A549 (cell line): ENCODE data around the gene KCNQ2.

ENCODE experiments used
- BHLHE40 ChIP-seq: IDR thresholded peaks from 2 replicates; pipeline ENCODE4 v1.6.1; 2012; ENCODE audit warnings: low read depth, low read length, inconsistent platforms
- CHD2 ChIP-seq: fragments of 150-350 bp; IDR thresholded peaks from 2 replicates; pipeline ENCODE4 v1.6.1; 2014; ENCODE audit warnings: low read length; ENCODE audit not compliant: partially characterized antibody
- ESRRA ChIP-seq: fragments of 150-350 bp; IDR thresholded peaks from 2 replicates; pipeline ENCODE4 v1.6.1; 2014; ENCODE audit warnings: mild to moderate bottlenecking, low read length, borderline replicate concordance
- FOSL2 ChIP-seq, 2 experiments: fragments of 450-650 bp in 1 of 2; fragments of >200 bp in 1 of 2; sonication (Bioruptor Twin) in 1 of 2; formaldehyde crosslinking; IDR thresholded peaks; 2 replicates each; pipeline versions ENCODE4 v1.5.0 to v1.6.1; 2016 to 2020; ENCODE audit warnings: mild to moderate bottlenecking in 1 of 2, moderate library complexity in 1 of 2
- GATA3 ChIP-seq: IDR thresholded peaks from 2 replicates; pipeline ENCODE4 v1.6.1; 2012; ENCODE audit warnings: borderline replicate concordance
- HOXA7 ChIP-seq: fragments of 250-450 bp; sonication (Bioruptor Pico); IDR thresholded peaks from 2 replicates; pipeline ENCODE4 v1.5.0; 2020; ENCODE audit warnings: mild to moderate bottlenecking, moderate library complexity
- MAZ ChIP-seq: fragments of 150-350 bp; IDR thresholded peaks from 2 replicates; pipeline ENCODE4 v1.6.1; 2014; ENCODE audit warnings: antibody characterized with exemption, low read depth, low read length, borderline replicate concordance
- NR3C1 ChIP-seq: fragments of >200 bp; sonication (Bioruptor Twin); formaldehyde crosslinking; IDR thresholded peaks from 3 replicates; pipeline ENCODE4 v1.6.1; 2017
- POLR2A ChIP-seq: IDR thresholded peaks from 2 replicates; pipeline ENCODE4 v1.6.1; 2012; ENCODE audit warnings: mild to moderate bottlenecking, low read length
- SREBF2 ChIP-seq: fragments of 450-650 bp; IDR thresholded peaks from 2 replicates; pipeline ENCODE4 v1.6.1; 2014; ENCODE audit warnings: mild to moderate bottlenecking, moderate library complexity
- TF ChIP-seq, protein P1 (sequence below): fragments of >200 bp; sonication (Bioruptor Twin); formaldehyde crosslinking; IDR thresholded peaks from 3 replicates; pipeline ENCODE4 v1.5.1; 2016
- TF ChIP-seq, protein P2 (sequence below): fragments of 200-600 bp; sonication (generic); IDR thresholded peaks from 2 replicates; pipeline ENCODE4 v1.6.1; 2016; ENCODE audit warnings: antibody characterized with exemption, mild to moderate bottlenecking, moderate library complexity

DNA sequence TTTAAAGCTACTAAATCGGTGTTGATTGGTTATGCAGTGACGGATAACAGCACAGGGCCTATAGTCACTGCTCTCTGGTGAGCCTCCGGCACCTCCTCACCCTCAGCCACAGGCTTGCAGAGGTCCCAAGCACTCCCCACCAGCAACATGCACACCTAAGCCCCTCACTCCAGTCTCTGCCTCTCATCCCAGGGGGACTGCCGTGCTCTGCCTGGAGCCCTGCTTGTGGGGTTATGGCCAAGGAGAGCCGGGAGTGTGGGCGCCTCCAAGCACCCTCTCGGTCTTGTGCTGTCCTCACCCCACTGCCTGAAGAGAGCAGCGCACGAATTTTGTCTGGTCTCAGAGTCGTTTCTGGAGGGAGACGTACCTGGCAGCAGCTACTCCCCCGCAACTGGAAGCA is 33.3 kb upstream of the KCNQ2 start:
- TF ChIP-seq SREBF2, result no peak
- TF ChIP-seq, protein P1, sequence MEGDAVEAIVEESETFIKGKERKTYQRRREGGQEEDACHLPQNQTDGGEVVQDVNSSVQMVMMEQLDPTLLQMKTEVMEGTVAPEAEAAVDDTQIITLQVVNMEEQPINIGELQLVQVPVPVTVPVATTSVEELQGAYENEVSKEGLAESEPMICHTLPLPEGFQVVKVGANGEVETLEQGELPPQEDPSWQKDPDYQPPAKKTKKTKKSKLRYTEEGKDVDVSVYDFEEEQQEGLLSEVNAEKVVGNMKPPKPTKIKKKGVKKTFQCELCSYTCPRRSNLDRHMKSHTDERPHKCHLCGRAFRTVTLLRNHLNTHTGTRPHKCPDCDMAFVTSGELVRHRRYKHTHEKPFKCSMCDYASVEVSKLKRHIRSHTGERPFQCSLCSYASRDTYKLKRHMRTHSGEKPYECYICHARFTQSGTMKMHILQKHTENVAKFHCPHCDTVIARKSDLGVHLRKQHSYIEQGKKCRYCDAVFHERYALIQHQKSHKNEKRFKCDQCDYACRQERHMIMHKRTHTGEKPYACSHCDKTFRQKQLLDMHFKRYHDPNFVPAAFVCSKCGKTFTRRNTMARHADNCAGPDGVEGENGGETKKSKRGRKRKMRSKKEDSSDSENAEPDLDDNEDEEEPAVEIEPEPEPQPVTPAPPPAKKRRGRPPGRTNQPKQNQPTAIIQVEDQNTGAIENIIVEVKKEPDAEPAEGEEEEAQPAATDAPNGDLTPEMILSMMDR, result no peak
- TF ChIP-seq NR3C1, result no peak
- TF ChIP-seq POLR2A, result no peak
- TF ChIP-seq BHLHE40, result no peak
- no peak for TF ChIP-seq GATA3
- TF ChIP-seq MAZ, result no peak
- no peak for TF ChIP-seq ESRRA
- no peak for TF ChIP-seq HOXA7 (CRISPR knock-in tag)
- TF ChIP-seq FOSL2 (IDR thresholded peaks at IDR 0.05), result no peak
- no peak for TF ChIP-seq FOSL2 (CRISPR knock-in tag; IDR thresholded peaks at IDR 0.05)
- TF ChIP-seq CHD2, result no peak
- TF ChIP-seq, protein P2, sequence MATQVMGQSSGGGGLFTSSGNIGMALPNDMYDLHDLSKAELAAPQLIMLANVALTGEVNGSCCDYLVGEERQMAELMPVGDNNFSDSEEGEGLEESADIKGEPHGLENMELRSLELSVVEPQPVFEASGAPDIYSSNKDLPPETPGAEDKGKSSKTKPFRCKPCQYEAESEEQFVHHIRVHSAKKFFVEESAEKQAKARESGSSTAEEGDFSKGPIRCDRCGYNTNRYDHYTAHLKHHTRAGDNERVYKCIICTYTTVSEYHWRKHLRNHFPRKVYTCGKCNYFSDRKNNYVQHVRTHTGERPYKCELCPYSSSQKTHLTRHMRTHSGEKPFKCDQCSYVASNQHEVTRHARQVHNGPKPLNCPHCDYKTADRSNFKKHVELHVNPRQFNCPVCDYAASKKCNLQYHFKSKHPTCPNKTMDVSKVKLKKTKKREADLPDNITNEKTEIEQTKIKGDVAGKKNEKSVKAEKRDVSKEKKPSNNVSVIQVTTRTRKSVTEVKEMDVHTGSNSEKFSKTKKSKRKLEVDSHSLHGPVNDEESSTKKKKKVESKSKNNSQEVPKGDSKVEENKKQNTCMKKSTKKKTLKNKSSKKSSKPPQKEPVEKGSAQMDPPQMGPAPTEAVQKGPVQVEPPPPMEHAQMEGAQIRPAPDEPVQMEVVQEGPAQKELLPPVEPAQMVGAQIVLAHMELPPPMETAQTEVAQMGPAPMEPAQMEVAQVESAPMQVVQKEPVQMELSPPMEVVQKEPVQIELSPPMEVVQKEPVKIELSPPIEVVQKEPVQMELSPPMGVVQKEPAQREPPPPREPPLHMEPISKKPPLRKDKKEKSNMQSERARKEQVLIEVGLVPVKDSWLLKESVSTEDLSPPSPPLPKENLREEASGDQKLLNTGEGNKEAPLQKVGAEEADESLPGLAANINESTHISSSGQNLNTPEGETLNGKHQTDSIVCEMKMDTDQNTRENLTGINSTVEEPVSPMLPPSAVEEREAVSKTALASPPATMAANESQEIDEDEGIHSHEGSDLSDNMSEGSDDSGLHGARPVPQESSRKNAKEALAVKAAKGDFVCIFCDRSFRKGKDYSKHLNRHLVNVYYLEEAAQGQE, result no peak
